ENCODE measurements around the gene ARHGEF19. TPM values are rescaled to one million over a fixed set of nuclear protein-coding genes. Genes with fewer than 3 reads are reported as not detected.

Gene ARHGEF19
- total and polyA plus RNA-seq, 2 of the 4 experiments (the other 2 are of a cell fraction), result 4.5 to 16.8 TPM

- ChIA-PET CTCF (interaction anchor here (0.9 to 1.1 kb wide), 2 partner anchors 9 to 13 kb away, joined by 3 read pairs; no protein-coding TSS in a partner anchor), POLR2A (ENCODE audit: unreplicated experiment) (no interaction called here)
- in situ Hi-C loops (cut with MboI; ENCODE audit: low sequenced_read_pairs), result no loop called here
- Histone ChIP-seq H3K14ac (replicated peaks; ENCODE audit: low read depth, low read length) (0 out of 2 replicates have a peak overlapping the region, but pooled peaks have one; percentile 32), H2BK5ac (ENCODE audit: low read depth, low read length, poor library complexity, severe bottlenecking) (peak overlapping the region; percentile 20), H2AK9ac (replicated peaks; ENCODE audit: low read depth, low read length, poor library complexity) (peak overlapping the region; percentile 88), H4K8ac (ENCODE audit: low read depth in 2 of 2, low read length in 2 of 2) (peak overlapping the region in 1 of 2 experiments; percentile 28; a peak in 1 of 4 replicates), H3K79me1 (ENCODE audit: low read depth in 1 of 2, low read length in 2 of 2) (peaks cover 0 to 7% of the 10 kb centered on the region in 2 experiments; a peak in 1 of 4 replicates), H3K4ac (ENCODE audit: low read depth, low read length) (peak overlapping the region; percentile 57), H3K9me1 (ENCODE audit: insufficient read depth, low read length) (peaks cover 9% of the 10 kb centered on the region), H4K91ac (ENCODE audit: insufficient read depth, low read depth, low read length) (peak overlapping the region; percentile 45; the same call in 1 of the 2 replicates), H3K27ac (ENCODE audit: insufficient read depth, low read length) (no peak overlapping the region), H3K27me3 (ENCODE audit: control insufficient read depth, insufficient read depth, low read length) (no peaks in the 10 kb centered on the region), H3K56ac (ENCODE audit: extremely low read depth, insufficient read depth, low read length) (no peak overlapping the region), H3K23ac (ENCODE audit: low read depth, low read length) (peak overlapping the region; percentile 10), H3K36me3 (ENCODE audit: control insufficient read depth, insufficient read depth, low read length) (no peaks in the 10 kb centered on the region), H2BK20ac (ENCODE audit: low read depth, low read length) (peak overlapping the region; percentile 71; the same call in 1 of the 2 replicates), H3K4me1 (ENCODE audit: control insufficient read depth, insufficient read depth, low read length) (peaks cover 5% of the 10 kb centered on the region; the same call in 1 of the 2 replicates), H3K18ac (ENCODE audit: low read depth, low read length) (no peak overlapping the region; the same call in 1 of the 2 replicates), H2AK5ac (ENCODE audit: low read depth, low read length) (peak overlapping the region; percentile 96), H3K4me3 (ENCODE audit: insufficient read depth, low read depth, low read length) (no peak overlapping the region), H3K9ac (ENCODE audit: low read depth, low read length) (no peak overlapping the region), H3K9me3 (ENCODE audit: control insufficient read depth, insufficient read depth, low read length) (no peaks in the 10 kb centered on the region), H2BK15ac (ENCODE audit: low read depth, low read length) (peak overlapping the region; percentile 67; the same call in 1 of the 3 replicates), H4K5ac (ENCODE audit: low read depth, low read length) (no peak overlapping the region), H2AFZ (replicated peaks; ENCODE audit: low read length, poor library complexity) (peak overlapping the region; percentile 67), H4K20me1 (ENCODE audit: insufficient read depth, low read length) (no peaks in the 10 kb centered on the region), H3K4me2 (ENCODE audit: low read depth, low read length) (no peak overlapping the region), H2BK120ac (ENCODE audit: low read depth, low read length) (peak overlapping the region; percentile 31)
- TF ChIP-seq MAFK (IDR thresholded peaks at IDR 0.05; ENCODE audit: low read depth, low read length) (no peak), RAD21 (IDR thresholded peaks at IDR 0.05; ENCODE audit: low read length) (no peak), SMC3 (IDR thresholded peaks at IDR 0.05; ENCODE audit: low read depth, low read length) (no peak), MXI1 (IDR thresholded peaks at IDR 0.05; ENCODE audit: borderline replicate concordance, low read depth, low read length) (no peak), MAZ (IDR thresholded peaks at IDR 0.05; ENCODE audit: borderline replicate concordance, low read depth, low read length) (no peak), CHD1 (IDR thresholded peaks at IDR 0.05; ENCODE audit: low read depth, low read length) (no peak), RCOR1 (IDR thresholded peaks at IDR 0.05; ENCODE audit: insufficient replicate concordance, low read length) (no peak), CEBPB (IDR thresholded peaks at IDR 0.05; ENCODE audit: low read depth, low read length) (no peak), CTCF (conservative IDR thresholded peaks at IDR 0.05; ENCODE audit: low read depth, low read length) (no peak), NFE2L2 (IDR thresholded peaks at IDR 0.05; ENCODE audit: low read depth, low read length) (no peak), FOS (IDR thresholded peaks at IDR 0.05; ENCODE audit: low read depth, low read length) (no peak), POLR2A (IDR thresholded peaks at IDR 0.05; ENCODE audit: low read depth, low read length) (no peak), ELK1 (IDR thresholded peaks at IDR 0.05; ENCODE audit: borderline replicate concordance, low read depth, low read length) (no peak), BHLHE40 (IDR thresholded peaks at IDR 0.05; ENCODE audit: low read depth, low read length) (no peak), RFX5 (IDR thresholded peaks at IDR 0.05; ENCODE audit: low read depth, low read length) (no peak)
- TF ChIP-seq, protein P1, sequence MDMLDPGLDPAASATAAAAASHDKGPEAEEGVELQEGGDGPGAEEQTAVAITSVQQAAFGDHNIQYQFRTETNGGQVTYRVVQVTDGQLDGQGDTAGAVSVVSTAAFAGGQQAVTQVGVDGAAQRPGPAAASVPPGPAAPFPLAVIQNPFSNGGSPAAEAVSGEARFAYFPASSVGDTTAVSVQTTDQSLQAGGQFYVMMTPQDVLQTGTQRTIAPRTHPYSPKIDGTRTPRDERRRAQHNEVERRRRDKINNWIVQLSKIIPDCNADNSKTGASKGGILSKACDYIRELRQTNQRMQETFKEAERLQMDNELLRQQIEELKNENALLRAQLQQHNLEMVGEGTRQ (IDR thresholded peaks at IDR 0.05; ENCODE audit: low read depth, low read length), result no peak
- no TSS peak for BruUV-seq (replicated peaks)
- intact Hi-C loops (cut with micrococcal nuclease), result no loop called here
- DNase-seq (no peak), ATAC-seq (ENCODE audit: low read depth) (no peak)
- WGBS, 2 experiments (ENCODE audit: extremely low coverage in 2 of 2, insufficient read length in 1 of 2), result 77% methylated on average over 5 of the region's 7 CpGs; no CpG with 5 or more reads in 1 of the 2 experiments
- dilution Hi-C loops (cut with HindIII; ENCODE audit: low sequenced_read_pairs, unreplicated experiment), result no loop called here
These were observed 46.9 kb downstream of the ARHGEF19 start for GRCh38 chr1:16165548-16165947.
